ENCODE measurements around the gene PHTF1.

Gene PHTF1

GRCh38 chr1:113663165-113663951 lies 95.9 kb downstream of the PHTF1 start:
- no peak for DNase-seq

- DNase-seq, result no peak
Measured at GRCh38 chr1:113662101-113662500, 97.2 kb downstream of the PHTF1 start.

GRCh38 chr1:113660088-113660487 lies 99.2 kb downstream of the PHTF1 start:
- DNase-seq, result no peak

DNA sequence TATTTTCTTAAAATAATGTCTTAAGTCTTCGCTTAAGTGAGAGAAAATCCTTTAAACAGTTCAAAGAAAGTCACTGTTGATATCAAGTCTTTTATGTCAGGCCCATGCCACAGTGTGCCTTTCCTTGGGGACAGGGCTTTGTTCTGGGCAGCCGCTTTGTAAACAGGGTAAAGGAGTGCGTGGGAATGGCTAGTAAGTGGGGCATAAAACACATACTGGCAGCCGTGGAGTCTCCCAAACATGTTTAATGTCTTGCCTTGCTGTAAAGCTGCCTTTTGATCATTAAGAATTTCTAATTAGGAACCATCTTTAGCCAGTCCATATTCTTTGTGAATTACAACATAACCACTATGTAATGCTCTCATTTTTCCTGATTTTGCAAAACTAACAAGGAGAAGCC lies 99.7 kb downstream of the PHTF1 start:
- no peak for DNase-seq

GRCh38 chr1:113659035-113659434 lies 100.3 kb downstream of the PHTF1 start:
- DNase-seq, result no peak

- DNase-seq, result no peak
Measured at GRCh38 chr1:113657556-113658063, 101.7 kb downstream of the PHTF1 start.

- no peak for DNase-seq
Measured at GRCh38 chr1:113657126-113657525, 102.2 kb downstream of the PHTF1 start.

GRCh38 chr1:113654883-113655282 lies 104.4 kb downstream of the PHTF1 start:
- DNase-seq, result peak; percentile 19 to 52

- peak; percentile 16 to 40 for DNase-seq
Measured at GRCh38 chr1:113653741-113654140, 105.5 kb downstream of the PHTF1 start.

- DNase-seq, result no peak
Measured at GRCh38 chr1:113652771-113653170, 106.5 kb downstream of the PHTF1 start.

- no peak for DNase-seq
Measured at GRCh38 chr1:113648478-113648877, 110.8 kb downstream of the PHTF1 start.

GRCh38 chr1:113647164-113647563 lies 112.1 kb downstream of the PHTF1 start:
- no peak for DNase-seq
